Type B pancreatic cell (in vitro differentiated cells): ENCODE data around the gene EPHB1. TPM values are rescaled to one million over a fixed set of nuclear protein-coding genes. Genes with fewer than 3 reads are reported as not detected.

ENCODE experiments used
- DNase-seq: peaks from one replicate; pipeline ENCODE4 v3.0.0; 2021; ENCODE audit warnings: mixed read lengths; ENCODE audit not compliant: unreplicated experiment; ENCODE audit errors: extremely low spot score
- H3K27ac Mint-ChIP-seq: 2 replicates; pipeline ENCODE4 v1.8.0; 2021; ENCODE audit warnings: mild to moderate bottlenecking, mixed read lengths
- H3K27me3 Mint-ChIP-seq: 2 replicates; pipeline ENCODE4 v1.8.0; 2021; ENCODE audit warnings: mixed read lengths
- H3K36me3 Mint-ChIP-seq: 2 replicates; pipeline ENCODE4 v1.8.0; 2021; ENCODE audit warnings: mixed read lengths
- H3K4me1 Mint-ChIP-seq: one replicate; pipeline ENCODE4 v1.8.0; 2021; ENCODE audit warnings: mixed read lengths; ENCODE audit not compliant: unreplicated experiment
- H3K4me3 Mint-ChIP-seq: 2 replicates; pipeline ENCODE4 v1.8.0; 2021; ENCODE audit warnings: mild to moderate bottlenecking, mixed read lengths
- H3K9me3 Mint-ChIP-seq: 2 replicates; pipeline ENCODE4 v1.8.0; 2021; ENCODE audit warnings: mixed read lengths
- total RNA-seq: library from RNA; stranded (reverse); gene quantifications from 2 replicates; pipeline ENCODE4 v1.2.1, GENCODE V29; 2021; ENCODE audit warnings: low replicate concordance
- TF ChIP-seq, protein P1 (sequence below): fragments of 200-600 bp; sonication (generic); conservative IDR thresholded peaks from 2 replicates; pipeline ENCODE4 v1.5.0; 2021; ENCODE audit warnings: antibody characterized with exemption, mild to moderate bottlenecking

Gene EPHB1
- total RNA-seq, 1 donor from 2014 or later, result 9.1 TPM

DNA sequence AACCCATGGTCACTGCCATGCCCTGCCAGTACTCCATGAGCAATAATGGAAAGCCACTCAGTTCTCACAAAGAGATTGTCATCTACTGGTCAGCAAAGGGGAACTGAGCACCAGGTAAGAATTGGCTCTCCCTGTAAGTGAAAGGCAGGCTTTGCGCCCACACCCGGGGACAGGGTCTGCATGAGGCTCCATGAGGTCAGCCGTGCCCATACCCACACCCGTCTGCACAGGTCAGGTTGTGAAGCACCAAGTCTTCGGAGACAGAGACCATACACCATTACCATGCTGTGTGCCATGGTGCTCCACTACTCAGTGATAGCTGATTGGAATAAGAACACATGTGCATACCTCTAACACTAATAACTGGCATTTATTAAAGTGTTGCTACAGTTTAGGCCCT is 322.9 kb downstream of the EPHB1 start:
- Mint-ChIP-seq H3K27me3 (peaks cover 5% of the 10 kb centered on the region), H3K9me3 (no peaks in the 10 kb centered on the region), H3K4me3 (no peak overlapping the region), H3K36me3 (no peaks in the 10 kb centered on the region), H3K27ac (no peak overlapping the region), H3K4me1 (no peaks in the 10 kb centered on the region)
- TF ChIP-seq, protein P1, sequence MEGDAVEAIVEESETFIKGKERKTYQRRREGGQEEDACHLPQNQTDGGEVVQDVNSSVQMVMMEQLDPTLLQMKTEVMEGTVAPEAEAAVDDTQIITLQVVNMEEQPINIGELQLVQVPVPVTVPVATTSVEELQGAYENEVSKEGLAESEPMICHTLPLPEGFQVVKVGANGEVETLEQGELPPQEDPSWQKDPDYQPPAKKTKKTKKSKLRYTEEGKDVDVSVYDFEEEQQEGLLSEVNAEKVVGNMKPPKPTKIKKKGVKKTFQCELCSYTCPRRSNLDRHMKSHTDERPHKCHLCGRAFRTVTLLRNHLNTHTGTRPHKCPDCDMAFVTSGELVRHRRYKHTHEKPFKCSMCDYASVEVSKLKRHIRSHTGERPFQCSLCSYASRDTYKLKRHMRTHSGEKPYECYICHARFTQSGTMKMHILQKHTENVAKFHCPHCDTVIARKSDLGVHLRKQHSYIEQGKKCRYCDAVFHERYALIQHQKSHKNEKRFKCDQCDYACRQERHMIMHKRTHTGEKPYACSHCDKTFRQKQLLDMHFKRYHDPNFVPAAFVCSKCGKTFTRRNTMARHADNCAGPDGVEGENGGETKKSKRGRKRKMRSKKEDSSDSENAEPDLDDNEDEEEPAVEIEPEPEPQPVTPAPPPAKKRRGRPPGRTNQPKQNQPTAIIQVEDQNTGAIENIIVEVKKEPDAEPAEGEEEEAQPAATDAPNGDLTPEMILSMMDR, result no peak
- no peak for DNase-seq

DNA sequence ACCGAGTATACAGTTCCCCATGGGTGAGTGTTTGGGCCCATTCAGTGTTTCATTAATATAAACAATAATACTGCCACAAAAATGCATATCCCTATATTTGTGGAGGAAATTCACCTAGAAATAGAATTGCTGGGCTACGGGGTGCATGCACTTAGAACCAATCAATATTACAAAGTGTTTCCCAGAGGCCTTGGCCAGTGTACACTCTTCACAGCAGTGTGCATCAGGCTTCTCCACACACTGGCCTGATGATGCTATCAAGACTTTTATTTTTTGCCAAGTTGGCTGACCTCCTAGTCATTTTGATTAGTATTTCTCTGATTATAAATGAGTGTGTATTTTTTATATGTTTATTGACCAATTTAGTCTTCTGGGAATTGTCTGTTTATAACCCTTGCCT is 323.7 kb downstream of the EPHB1 start:
- Mint-ChIP-seq H3K9me3 (no peaks in the 10 kb centered on the region), H3K4me1 (no peaks in the 10 kb centered on the region), H3K27me3 (peaks cover 7% of the 10 kb centered on the region), H3K36me3 (no peaks in the 10 kb centered on the region), H3K27ac (no peak overlapping the region), H3K4me3 (no peak overlapping the region)
- TF ChIP-seq, protein P1, result no peak
- no peak for DNase-seq

DNA sequence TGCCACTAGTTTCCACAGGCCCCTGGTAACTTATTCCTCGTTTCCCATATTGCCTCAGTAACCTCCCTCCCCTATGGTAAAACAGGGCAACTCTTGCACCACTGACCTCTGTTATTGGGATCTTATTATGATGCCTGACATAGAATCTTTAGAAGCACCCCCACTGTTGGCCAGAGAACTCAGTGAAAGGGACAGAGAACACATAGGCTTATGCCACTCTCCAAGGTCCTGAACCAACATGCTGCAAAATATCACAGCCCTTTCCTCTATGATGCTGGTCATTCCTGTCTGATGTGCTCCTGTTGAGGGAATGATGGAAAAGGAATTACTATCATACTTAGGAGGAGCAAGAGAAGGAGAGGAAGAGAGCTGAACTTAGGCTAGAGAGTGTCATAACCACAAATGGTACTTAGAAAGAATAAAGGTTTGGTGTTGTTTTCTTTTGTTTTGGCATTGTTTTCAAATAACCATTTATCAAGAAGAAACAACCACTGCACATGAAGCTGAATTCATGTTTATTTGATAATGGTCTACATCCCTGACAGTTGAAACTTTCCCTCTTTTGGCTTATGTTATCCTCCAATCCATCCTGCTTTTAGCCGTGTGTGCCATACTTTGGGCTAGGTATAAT is 330.2 kb downstream of the EPHB1 start:
- H3K4me1 Mint-ChIP-seq, result no peaks in the 10 kb centered on the region
- H3K27me3 Mint-ChIP-seq, result peaks cover 16% of the 10 kb centered on the region
- no peak overlapping the region for H3K27ac Mint-ChIP-seq
- no peaks in the 10 kb centered on the region for H3K9me3 Mint-ChIP-seq
- TF ChIP-seq, protein P1, result no peak
- no peaks in the 10 kb centered on the region for H3K36me3 Mint-ChIP-seq
- DNase-seq, result no peak
- no peak overlapping the region for H3K4me3 Mint-ChIP-seq

DNA sequence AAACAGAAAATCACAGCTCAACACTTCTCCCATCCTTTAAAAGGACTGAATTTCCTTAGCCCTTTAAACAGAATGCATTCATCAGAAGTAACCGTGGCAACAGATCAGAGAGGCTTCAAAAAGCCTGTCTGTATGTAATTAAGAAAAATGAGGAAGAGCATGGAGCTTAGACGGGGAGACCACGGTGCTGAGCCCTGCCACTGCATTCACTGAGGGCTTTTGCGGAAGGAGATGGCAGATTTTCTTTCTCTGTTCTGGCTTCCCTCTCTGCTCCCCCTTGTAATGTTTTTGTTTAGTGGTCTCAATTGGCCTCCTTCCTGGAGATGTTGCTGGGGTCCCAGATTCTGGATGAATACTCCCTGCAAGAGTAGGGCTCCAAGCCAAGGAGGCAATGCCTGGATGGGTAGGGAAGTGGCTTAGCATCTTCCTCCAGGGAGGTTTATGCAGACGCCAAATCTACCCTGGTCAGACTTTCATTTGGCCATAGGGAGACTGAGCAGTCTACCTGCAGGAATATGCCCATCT is 332.9 kb downstream of the EPHB1 start:
- no peaks in the 10 kb centered on the region for H3K9me3 Mint-ChIP-seq
- H3K36me3 Mint-ChIP-seq, result no peaks in the 10 kb centered on the region
- H3K27ac Mint-ChIP-seq, result no peak overlapping the region
- no peaks in the 10 kb centered on the region for H3K4me1 Mint-ChIP-seq
- TF ChIP-seq, protein P1, result no peak
- no peak for DNase-seq
- H3K27me3 Mint-ChIP-seq, result peaks cover 22% of the 10 kb centered on the region
- no peak overlapping the region for H3K4me3 Mint-ChIP-seq

DNA sequence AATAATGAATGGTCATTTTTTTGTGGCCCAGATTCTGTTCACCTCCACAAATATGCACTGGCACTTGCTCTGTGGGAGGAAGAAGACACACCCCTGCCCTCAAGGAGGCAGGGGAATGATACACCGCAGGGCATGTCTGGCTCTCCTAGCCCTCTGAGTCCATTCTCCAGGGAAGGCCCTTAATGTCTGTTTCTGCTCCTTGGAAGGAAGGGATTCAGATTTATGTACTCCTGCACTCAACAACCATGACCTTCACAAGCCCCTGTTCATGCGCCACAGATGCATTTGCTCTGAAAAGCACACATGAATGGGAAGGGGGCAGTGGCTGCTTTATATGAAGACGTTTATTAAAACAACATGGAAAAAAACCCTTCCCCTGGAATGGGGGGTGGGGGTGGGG is 333.8 kb downstream of the EPHB1 start:
- peaks cover 23% of the 10 kb centered on the region for H3K27me3 Mint-ChIP-seq

More for the DNA sequence above, 333.8 kb downstream of the EPHB1 start:
- no peak for DNase-seq
- H3K9me3 Mint-ChIP-seq, result no peaks in the 10 kb centered on the region
- H3K4me3 Mint-ChIP-seq, result no peak overlapping the region
- no peaks in the 10 kb centered on the region for H3K36me3 Mint-ChIP-seq
- H3K27ac Mint-ChIP-seq, result no peak overlapping the region
- TF ChIP-seq, protein P1, result no peak
- H3K4me1 Mint-ChIP-seq, result no peaks in the 10 kb centered on the region
